ENCODE measurements around the gene MLX.
"Not testable (repeated sequence)": the region's sequence is repeated elsewhere in the genome, so short reads cannot be mapped to it uniquely, and the experiment has no call there.

The MLX gene

DNA sequence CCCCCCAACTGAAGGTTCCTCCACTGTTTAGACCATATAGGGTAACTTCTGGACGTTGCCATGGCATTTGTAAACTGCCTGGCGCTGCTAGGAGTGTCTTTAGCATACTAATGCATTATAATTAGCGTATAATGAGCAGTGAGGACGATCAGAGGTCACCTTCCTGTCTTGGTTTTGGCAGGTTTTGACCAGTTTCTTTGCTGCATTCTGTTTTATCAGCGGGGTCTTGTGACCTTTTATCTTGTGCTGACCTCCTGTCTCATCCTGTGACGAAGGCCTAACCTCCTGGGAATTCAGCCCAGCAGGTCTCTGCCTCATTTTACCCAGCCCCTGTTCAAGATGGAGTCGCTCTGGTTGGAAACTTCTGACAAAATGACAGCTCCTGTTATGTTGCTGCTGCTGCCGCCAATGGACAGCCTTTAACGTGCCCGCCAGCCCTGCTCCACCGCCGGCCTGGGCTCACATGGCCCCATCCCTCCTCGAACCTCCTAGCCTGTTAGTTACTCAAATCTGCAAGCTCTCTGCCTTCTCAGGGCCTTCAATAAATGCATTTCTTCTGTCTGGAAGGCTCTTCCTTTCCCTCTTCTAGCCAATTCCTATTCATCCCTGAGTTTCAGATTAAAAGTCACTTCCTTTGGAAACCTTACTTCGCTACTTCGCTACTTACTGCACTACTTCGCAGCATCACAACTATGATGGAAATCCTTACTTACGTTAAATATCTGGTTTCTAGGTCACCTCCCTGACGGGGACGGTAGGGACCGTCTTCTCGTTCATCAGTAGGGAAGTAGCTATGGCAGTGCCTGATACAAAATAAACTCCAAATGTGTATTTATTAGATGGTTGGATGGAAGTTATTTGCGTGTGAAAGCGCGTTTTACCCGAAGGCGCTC is 31.5 kb upstream of the MLX start:
- in situ Hi-C loops (cut with MboI; ENCODE audit: low sequenced_read_pairs) = no loop called here

DNA sequence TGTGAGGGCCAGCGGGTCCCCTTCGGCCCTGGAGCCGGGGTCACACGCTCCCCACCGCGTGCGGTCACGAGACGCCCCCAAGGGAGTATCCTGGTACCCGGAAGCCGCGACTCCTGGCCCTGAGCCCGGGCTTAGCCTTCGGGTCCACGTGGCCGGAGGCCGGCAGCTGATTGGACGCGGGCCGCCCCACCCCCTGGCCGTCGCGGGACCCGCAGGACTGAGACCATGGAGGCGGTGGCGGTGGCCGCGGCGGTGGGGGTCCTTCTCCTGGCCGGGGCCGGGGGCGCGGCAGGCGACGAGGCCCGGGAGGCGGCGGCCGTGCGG is 30.9 kb upstream of the MLX start, which contains the start of gene NAGLU:
NAGLU (plus strand) TSS at position 194 of the 324 bp plus-strand sequence; CDS start at position 226, 32 bp downstream.
- in situ Hi-C loops (cut with MboI; ENCODE audit: low sequenced_read_pairs) = no loop called here

GRCh38 chr17:42536372-42537155 is 30.3 kb upstream of the MLX start:
- in situ Hi-C loops (cut with MboI; ENCODE audit: low sequenced_read_pairs) = no loop called here

DNA sequence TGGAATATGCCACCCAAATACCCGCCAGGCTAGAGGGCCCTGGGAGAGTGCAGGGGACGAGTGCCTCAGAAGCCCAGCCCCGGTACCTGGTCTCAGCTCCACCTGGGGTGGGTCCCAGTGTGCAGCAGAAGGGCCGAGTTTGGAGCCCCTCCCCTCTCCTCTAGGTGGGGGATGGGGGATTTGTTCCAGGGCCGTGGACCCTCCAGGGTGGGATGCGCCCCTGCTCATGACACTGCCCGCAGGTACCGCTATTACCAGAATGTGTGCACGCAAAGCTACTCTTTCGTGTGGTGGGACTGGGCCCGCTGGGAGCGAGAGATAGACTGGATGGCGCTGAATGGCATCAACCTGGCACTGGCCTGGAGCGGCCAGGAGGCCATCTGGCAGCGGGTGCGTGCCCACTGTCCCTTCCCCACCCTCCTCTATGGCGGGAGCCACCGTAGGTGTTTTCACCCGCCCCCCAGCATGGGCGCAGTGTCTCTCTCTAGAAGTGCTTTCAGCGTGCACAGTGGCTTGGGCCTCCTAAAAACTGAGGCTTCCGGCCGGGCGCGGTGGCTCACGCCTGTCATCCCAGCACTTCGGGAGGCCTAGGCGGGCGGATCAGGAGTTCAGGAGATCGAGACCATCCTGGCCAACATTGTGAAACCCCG is 29.6 kb upstream of the MLX start:
- in situ Hi-C loops (cut with MboI; ENCODE audit: low sequenced_read_pairs) = no loop called here

DNA sequence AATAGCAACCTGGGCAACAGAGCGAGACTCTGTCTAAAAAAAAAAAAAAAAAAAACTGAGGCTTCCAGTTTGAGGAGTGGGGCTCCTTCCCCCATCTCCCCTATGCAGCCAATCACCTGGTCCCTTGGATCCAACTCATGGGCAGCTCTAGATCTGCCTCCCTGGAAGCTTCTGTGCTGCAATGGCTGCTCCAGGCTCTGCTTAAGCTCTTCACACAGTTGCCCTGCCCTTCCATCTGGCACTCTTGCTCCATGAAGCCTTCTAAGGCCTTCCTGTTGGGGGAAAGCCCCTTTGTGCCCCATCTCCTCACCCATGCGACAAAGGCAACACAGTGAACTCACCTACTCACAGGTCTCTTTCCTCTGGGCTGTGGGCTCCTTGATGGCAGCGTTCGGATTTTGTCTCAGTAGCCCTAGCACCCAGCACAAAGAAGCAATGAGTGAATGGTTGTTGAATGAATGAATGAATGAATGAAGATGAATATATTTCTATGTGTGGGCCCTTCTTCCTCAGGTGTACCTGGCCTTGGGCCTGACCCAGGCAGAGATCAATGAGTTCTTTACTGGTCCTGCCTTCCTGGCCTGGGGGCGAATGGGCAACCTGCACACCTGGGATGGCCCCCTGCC is 29.0 kb upstream of the MLX start:
- in situ Hi-C loops (cut with MboI; ENCODE audit: low sequenced_read_pairs) = no loop called here

GRCh38 chr17:42538482-42538881 is 28.4 kb upstream of the MLX start:
- in situ Hi-C loops (cut with MboI; ENCODE audit: low sequenced_read_pairs) = no loop called here

GRCh38 chr17:42540558-42540957 is 26.3 kb upstream of the MLX start:
- in situ Hi-C loops (cut with MboI; ENCODE audit: low sequenced_read_pairs) = not testable (repeated sequence)

DNA sequence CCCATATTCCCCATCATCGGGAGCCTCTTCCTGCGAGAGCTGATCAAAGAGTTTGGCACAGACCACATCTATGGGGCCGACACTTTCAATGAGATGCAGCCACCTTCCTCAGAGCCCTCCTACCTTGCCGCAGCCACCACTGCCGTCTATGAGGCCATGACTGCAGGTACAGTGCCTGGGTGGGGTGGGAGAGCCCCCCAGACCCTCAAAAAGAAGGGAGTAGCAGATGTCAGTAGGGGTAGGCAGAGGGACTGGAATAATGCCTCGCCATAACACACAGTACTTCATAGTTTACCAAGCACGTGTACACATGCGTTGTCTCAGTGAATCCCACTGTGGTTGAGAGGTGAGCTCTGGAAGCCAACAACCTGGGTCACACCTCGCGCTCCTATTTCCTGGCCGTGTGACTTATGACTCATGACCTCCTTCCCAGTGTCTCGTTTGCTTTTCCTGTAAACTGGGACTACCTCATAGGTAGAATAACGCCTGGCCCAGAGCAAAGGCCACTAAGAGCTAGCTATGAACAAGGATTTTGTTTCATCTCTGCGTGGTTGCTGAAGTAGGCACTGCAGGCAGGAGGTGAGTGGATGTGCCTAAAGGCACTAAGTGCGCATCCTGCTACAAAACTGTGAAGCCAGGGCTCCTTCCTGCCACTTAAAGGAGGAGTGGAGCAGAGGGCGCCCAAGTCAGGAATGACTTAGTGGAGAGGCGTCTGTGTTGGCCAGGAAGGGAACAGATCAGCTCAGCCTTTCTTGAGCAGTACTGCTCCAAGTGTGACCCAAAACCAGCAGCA is 25.7 kb upstream of the MLX start:
- in situ Hi-C loops (cut with MboI; ENCODE audit: low sequenced_read_pairs) = no loop called here

DNA sequence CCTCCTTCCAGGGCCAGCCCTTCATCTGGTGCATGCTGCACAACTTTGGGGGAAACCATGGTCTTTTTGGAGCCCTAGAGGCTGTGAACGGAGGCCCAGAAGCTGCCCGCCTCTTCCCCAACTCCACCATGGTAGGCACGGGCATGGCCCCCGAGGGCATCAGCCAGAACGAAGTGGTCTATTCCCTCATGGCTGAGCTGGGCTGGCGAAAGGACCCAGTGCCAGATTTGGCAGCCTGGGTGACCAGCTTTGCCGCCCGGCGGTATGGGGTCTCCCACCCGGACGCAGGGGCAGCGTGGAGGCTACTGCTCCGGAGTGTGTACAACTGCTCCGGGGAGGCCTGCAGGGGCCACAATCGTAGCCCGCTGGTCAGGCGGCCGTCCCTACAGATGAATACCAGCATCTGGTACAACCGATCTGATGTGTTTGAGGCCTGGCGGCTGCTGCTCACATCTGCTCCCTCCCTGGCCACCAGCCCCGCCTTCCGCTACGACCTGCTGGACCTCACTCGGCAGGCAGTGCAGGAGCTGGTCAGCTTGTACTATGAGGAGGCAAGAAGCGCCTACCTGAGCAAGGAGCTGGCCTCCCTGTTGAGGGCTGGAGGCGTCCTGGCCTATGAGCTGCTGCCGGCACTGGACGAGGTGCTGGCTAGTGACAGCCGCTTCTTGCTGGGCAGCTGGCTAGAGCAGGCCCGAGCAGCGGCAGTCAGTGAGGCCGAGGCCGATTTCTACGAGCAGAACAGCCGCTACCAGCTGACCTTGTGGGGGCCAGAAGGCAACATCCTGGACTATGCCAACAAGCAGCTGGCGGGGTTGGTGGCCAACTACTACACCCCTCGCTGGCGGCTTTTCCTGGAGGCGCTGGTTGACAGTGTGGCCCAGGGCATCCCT is 23.5 kb upstream of the MLX start:
- in situ Hi-C loops (cut with MboI; ENCODE audit: low sequenced_read_pairs) = no loop called here

DNA sequence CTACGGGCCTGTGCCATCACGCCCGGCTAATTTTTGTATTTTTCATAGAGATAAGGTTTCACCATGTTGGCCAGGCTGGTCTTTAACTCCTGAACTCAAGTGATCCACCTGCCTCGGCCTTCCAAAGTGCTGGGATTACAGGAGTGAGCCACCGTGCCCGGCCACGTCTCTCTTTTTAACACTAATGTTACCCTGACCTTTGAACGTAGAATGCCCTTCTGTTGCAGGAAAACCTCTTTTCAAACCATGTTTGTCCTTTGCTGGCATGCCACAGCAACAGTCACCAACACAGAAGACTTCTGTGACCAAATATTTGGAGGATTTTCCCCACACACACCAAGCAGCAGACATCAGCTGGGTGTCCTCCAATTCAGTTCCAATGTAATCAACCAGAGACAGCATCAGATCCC is 22.0 kb upstream of the MLX start:
- in situ Hi-C loops (cut with MboI; ENCODE audit: low sequenced_read_pairs) = no loop called here

DNA sequence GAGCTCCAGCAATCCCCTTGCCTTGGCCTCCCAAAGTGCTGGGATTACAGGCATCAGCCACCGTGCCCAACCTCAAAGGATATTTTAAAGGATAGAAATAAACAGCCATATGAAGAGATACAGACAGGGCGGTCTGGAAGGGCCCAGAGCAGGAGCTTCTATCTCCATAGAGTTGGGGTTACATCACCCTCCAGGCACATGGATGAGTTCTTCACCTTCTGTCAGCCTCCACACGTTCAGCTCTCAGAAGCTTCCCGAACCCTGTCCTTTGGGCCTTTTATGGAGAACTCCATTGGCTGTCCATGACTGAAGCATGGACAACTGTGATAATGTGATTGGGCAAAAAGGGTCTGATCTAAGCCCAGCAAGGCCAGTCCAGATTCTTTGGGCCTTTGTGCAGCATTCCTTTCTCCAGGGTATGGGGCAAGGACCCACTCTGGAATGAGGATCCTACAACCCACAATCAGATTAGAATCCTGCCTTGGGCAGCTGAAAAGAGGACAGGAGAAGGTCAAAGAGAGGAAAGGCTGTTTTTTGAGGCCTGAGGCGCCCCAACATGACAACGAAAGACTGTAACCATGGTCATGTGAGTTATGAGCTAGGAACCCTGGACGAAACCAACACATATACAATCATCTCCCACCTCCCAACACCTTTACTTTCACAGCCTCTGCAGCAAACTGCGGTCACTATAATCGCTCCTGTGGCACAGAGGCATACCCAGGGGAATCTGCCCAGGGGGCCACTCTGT is 21.0 kb upstream of the MLX start:
- in situ Hi-C loops (cut with MboI; ENCODE audit: low sequenced_read_pairs) = not testable (repeated sequence)

DNA sequence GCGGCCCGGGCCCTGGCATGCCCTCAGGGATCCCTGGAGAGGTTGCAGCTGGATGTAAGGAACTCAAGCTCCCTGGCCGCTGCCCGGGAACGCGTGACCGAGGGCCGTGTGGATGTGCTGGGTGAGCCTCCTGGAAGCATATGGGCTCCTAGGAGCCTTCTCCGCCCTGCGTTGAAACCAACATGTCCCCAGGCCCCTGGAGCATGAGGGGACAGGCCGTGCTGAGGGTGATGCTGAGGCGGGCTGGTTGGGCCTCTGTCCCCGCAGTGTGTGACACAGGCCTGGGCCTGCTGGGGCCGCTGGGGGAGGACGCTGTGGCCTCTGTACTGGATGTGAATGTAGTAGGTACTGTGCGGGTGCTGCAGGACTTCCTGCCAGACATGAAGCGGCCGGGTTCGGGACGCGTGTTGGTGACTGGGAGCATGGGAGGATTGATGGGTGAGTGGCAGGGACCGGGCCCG is 19.9 kb upstream of the MLX start:
- in situ Hi-C loops (cut with MboI; ENCODE audit: low sequenced_read_pairs) = no loop called here

GRCh38 chr17:42547698-42548069 is 19.2 kb upstream of the MLX start:
- in situ Hi-C loops (cut with MboI; ENCODE audit: low sequenced_read_pairs) = no loop called here

DNA sequence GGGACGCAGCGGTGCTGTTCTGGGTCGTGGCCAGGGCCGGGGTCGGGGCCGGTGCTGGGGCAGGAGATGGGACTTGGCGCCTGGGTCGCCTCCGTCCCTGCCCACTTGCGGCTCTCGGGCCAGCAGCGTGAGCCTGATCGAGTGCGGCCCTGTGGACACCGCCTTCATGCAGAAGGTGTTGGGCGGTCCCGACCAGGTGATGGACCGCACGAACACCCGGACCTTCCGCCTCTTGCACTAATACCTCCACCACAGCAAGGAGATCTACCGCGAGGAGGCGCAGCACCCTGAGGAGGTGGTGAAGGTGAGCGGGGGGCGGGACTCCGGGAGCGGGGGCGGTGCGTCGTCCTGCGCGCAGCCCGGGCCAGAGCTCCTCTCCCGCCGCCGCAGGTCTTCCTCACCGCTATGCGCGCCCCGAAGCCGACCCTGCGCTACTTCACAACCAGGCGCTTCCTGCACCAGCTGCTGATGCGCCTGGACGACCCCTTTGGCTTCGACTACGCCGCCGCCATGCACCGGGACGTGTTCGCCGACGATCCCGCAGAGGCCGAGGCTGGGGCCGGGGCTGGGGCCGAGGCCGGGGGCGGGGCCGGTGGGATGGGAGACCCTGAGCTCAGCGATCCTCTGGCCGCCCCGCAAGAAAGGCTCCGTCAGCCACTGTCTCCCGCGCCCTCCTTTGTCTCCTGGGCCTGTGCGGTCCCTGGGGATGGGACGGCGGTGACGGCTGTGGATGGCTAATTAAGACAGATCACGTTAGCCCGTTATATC is 18.6 kb upstream of the MLX start:
- in situ Hi-C loops (cut with MboI; ENCODE audit: low sequenced_read_pairs) = no loop called here

- in situ Hi-C loops (cut with MboI; ENCODE audit: low sequenced_read_pairs) = no loop called here
Measured at GRCh38 chr17:42548993-42549755, 17.7 kb upstream of the MLX start.

DNA sequence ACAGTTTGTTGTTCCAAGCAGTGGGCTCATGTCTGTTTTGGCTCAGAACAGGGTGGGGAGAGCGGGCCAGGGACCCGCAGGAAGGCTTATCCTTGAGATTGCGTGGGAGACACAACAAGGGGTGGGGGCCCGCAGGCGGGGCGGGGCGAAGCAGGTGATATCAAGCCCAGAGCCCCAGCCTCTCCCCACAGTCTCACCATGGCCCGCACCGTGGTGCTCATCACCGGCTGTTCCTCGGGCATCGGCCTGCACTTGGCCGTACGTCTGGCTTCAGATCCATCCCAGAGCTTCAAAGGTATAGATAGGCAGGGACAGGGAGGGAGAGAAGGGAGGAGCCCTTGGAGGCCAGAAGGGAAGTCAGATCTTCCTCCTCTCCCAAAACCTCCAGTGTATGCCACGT is 14.2 kb upstream of the MLX start, which contains the start of gene HSD17B1:
HSD17B1 (plus strand) TSS at position 188 of the 400 bp plus-strand sequence; CDS start at position 199, 11 bp downstream.
- in situ Hi-C loops (cut with MboI; ENCODE audit: low sequenced_read_pairs) = not testable (repeated sequence)

Measured in HL-60/S4 treated with retinoic acid at 250 ng/mL for 4 days and 3 days (cell line).